Esophagus muscularis mucosa (tissue), 4 donors: ENCODE measurements around the gene DENND6A.

Experiments used
- EP300 ChIP-seq: sonication (generic); formaldehyde crosslinking; IDR thresholded peaks from one replicate; pipeline ENCODE4 v1.6.1; 2017; ENCODE audit warnings: antibody characterized with exemption
- POLR2A ChIP-seq: fragments of 450-650 bp; IDR thresholded peaks from one replicate; pipeline ENCODE4 v1.6.1; 2017; ENCODE audit warnings: antibody characterized with exemption, moderate library complexity, mild to moderate bottlenecking, low read depth
- POLR2AphosphoS5 ChIP-seq, 2 donors: sonication (generic); formaldehyde crosslinking; IDR thresholded peaks; one replicate each; pipeline ENCODE4 v1.6.1; 2017; ENCODE audit warnings: antibody characterized with exemption in 2 of 2
- TF ChIP-seq, protein P1 (sequence below), 3 experiments: fragments of 200-600 bp in 2 of 3; fragments of 450-650 bp in 1 of 3; sonication (generic) in 2 of 3; IDR thresholded peaks; one replicate each; pipeline ENCODE4 v1.5.1; 2017 to 2019; ENCODE audit warnings: antibody characterized with exemption in 3 of 3, mild to moderate bottlenecking in 2 of 3, moderate library complexity in 1 of 3

GRCh38 chr3:57737840-57738239 lies 45.0 kb upstream of the DENND6A start:
- TF ChIP-seq, protein P1, sequence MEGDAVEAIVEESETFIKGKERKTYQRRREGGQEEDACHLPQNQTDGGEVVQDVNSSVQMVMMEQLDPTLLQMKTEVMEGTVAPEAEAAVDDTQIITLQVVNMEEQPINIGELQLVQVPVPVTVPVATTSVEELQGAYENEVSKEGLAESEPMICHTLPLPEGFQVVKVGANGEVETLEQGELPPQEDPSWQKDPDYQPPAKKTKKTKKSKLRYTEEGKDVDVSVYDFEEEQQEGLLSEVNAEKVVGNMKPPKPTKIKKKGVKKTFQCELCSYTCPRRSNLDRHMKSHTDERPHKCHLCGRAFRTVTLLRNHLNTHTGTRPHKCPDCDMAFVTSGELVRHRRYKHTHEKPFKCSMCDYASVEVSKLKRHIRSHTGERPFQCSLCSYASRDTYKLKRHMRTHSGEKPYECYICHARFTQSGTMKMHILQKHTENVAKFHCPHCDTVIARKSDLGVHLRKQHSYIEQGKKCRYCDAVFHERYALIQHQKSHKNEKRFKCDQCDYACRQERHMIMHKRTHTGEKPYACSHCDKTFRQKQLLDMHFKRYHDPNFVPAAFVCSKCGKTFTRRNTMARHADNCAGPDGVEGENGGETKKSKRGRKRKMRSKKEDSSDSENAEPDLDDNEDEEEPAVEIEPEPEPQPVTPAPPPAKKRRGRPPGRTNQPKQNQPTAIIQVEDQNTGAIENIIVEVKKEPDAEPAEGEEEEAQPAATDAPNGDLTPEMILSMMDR (IDR thresholded peaks at IDR 0.05) = no peak
- TF ChIP-seq POLR2AphosphoS5 (IDR thresholded peaks at IDR 0.05) (no peak), POLR2A (no peak), EP300 (no peak)
